ENCODE measurements around the gene KCTD2. TPM values are rescaled to one million over a fixed set of nuclear protein-coding genes. Genes with fewer than 3 reads are reported as not detected.

The KCTD2 gene
- total and polyA plus RNA-seq, 2 of the 13 experiments (the other 11 are each of a cell fraction or from before 2014, with no cell fraction given) = 28.3 to 32.6 TPM

DNA sequence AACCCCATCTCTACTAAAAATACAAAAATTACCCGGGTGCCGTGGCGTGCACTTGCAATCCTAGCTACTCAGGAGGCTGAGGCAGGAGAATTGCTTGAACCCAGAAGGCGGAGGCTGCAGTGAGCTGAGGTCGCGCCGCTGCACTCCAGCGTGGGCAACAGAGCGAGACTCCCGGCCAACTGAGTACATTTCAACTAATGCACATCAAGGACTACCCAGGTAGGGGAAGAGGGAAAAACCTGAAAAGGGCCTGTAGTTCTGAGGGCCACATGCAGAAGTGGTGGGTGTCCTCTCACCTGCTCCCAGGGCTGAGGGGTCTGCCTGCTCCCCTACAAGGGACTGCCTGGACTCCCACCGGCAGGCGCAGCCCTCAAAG, 40.1 kb downstream of the KCTD2 start (continued):
- TF ChIP-seq ZBTB7B (CRISPR knock-in tag; IDR thresholded peaks at IDR 0.05) (no peak), SIN3A (IDR thresholded peaks at IDR 0.05; ENCODE audit: borderline replicate concordance, low read depth, low read length) (no peak), SOX6 (IDR thresholded peaks at IDR 0.05) (no peak), SOX6 (CRISPR knock-in tag; IDR thresholded peaks at IDR 0.05) (0 out of 2 replicates have a peak, but pooled peaks have one; percentile 0), SP140L (CRISPR knock-in tag; IDR thresholded peaks at IDR 0.05; ENCODE audit: borderline replicate concordance) (no peak), ZBTB3 (CRISPR knock-in tag; IDR thresholded peaks at IDR 0.05; ENCODE audit: borderline replicate concordance, low read depth) (0 out of 2 replicates have a peak, but pooled peaks have one; percentile 14), GZF1 (CRISPR knock-in tag; IDR thresholded peaks at IDR 0.05) (peak; percentile 42; the same call in 1 of the 2 replicates), ZFP62 (CRISPR knock-in tag; IDR thresholded peaks at IDR 0.05) (no peak), NAIF1 (CRISPR knock-in tag; IDR thresholded peaks at IDR 0.05; ENCODE audit: borderline replicate concordance) (no peak), ZMYM3 (CRISPR knock-in tag; IDR thresholded peaks at IDR 0.05) (no peak), HCFC1 (IDR thresholded peaks at IDR 0.05; ENCODE audit: low read depth, low read length) (no peak)
- TF ChIP-seq, protein P1, sequence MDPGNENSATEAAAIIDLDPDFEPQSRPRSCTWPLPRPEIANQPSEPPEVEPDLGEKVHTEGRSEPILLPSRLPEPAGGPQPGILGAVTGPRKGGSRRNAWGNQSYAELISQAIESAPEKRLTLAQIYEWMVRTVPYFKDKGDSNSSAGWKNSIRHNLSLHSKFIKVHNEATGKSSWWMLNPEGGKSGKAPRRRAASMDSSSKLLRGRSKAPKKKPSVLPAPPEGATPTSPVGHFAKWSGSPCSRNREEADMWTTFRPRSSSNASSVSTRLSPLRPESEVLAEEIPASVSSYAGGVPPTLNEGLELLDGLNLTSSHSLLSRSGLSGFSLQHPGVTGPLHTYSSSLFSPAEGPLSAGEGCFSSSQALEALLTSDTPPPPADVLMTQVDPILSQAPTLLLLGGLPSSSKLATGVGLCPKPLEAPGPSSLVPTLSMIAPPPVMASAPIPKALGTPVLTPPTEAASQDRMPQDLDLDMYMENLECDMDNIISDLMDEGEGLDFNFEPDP (CRISPR knock-in tag; conservative IDR thresholded peaks at IDR 0.05) = 0 out of 2 replicates have a peak, but pooled peaks have one; percentile 68
- TF ChIP-seq, protein P2, sequence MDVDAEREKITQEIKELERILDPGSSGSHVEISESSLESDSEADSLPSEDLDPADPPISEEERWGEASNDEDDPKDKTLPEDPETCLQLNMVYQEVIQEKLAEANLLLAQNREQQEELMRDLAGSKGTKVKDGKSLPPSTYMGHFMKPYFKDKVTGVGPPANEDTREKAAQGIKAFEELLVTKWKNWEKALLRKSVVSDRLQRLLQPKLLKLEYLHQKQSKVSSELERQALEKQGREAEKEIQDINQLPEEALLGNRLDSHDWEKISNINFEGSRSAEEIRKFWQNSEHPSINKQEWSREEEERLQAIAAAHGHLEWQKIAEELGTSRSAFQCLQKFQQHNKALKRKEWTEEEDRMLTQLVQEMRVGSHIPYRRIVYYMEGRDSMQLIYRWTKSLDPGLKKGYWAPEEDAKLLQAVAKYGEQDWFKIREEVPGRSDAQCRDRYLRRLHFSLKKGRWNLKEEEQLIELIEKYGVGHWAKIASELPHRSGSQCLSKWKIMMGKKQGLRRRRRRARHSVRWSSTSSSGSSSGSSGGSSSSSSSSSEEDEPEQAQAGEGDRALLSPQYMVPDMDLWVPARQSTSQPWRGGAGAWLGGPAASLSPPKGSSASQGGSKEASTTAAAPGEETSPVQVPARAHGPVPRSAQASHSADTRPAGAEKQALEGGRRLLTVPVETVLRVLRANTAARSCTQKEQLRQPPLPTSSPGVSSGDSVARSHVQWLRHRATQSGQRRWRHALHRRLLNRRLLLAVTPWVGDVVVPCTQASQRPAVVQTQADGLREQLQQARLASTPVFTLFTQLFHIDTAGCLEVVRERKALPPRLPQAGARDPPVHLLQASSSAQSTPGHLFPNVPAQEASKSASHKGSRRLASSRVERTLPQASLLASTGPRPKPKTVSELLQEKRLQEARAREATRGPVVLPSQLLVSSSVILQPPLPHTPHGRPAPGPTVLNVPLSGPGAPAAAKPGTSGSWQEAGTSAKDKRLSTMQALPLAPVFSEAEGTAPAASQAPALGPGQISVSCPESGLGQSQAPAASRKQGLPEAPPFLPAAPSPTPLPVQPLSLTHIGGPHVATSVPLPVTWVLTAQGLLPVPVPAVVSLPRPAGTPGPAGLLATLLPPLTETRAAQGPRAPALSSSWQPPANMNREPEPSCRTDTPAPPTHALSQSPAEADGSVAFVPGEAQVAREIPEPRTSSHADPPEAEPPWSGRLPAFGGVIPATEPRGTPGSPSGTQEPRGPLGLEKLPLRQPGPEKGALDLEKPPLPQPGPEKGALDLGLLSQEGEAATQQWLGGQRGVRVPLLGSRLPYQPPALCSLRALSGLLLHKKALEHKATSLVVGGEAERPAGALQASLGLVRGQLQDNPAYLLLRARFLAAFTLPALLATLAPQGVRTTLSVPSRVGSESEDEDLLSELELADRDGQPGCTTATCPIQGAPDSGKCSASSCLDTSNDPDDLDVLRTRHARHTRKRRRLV (CRISPR knock-in tag; IDR thresholded peaks at IDR 0.05) = peak; percentile 52; the same call in 1 of the 2 replicates

Data from HepG2 (cell line).